ENCODE measurements around the gene REEP1. TPM values are rescaled to one million over a fixed set of nuclear protein-coding genes. Genes with fewer than 3 reads are reported as not detected.

Gene REEP1
- total RNA-seq, 1 donor from 2014 or later = 6.4 TPM

DNA sequence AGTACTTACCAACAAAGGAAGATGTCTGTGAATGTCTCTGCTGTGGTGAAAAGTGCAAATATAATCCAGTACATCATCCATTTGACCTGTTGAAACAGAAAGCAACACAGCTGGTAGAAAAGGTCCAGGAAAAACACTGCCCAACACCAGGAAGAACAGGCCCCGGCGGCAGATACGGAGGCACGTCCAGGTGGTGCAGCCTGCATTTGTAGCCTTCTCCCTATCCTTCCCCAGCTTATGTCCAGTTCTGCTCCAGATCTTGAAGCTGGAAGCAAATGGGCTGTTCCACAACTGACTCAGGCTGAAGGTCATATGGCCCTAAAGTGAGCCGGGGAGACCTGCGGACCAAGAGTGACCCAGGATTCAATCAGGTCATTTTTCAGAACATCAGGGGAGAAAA lies 73.5 kb downstream of the REEP1 start:
- Histone ChIP-seq H3K36me3 (peaks cover 0 to 3% of the 10 kb centered on the region in 2 donors), H3K4me3 (no peak overlapping the region), H3K4me1 (no peaks in the 10 kb centered on the region), H3K9me3 (no peaks in the 10 kb centered on the region), H3K27me3 (no peaks in the 10 kb centered on the region), H3K27ac (no peak overlapping the region)
- DNase-seq (ENCODE audit: low spot score in 2 of 2) = no peak
- intact Hi-C loops (cut with DNase I) = no loop called here
- TF ChIP-seq, protein P1, sequence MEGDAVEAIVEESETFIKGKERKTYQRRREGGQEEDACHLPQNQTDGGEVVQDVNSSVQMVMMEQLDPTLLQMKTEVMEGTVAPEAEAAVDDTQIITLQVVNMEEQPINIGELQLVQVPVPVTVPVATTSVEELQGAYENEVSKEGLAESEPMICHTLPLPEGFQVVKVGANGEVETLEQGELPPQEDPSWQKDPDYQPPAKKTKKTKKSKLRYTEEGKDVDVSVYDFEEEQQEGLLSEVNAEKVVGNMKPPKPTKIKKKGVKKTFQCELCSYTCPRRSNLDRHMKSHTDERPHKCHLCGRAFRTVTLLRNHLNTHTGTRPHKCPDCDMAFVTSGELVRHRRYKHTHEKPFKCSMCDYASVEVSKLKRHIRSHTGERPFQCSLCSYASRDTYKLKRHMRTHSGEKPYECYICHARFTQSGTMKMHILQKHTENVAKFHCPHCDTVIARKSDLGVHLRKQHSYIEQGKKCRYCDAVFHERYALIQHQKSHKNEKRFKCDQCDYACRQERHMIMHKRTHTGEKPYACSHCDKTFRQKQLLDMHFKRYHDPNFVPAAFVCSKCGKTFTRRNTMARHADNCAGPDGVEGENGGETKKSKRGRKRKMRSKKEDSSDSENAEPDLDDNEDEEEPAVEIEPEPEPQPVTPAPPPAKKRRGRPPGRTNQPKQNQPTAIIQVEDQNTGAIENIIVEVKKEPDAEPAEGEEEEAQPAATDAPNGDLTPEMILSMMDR (IDR thresholded peaks at IDR 0.05) = no peak

DNA sequence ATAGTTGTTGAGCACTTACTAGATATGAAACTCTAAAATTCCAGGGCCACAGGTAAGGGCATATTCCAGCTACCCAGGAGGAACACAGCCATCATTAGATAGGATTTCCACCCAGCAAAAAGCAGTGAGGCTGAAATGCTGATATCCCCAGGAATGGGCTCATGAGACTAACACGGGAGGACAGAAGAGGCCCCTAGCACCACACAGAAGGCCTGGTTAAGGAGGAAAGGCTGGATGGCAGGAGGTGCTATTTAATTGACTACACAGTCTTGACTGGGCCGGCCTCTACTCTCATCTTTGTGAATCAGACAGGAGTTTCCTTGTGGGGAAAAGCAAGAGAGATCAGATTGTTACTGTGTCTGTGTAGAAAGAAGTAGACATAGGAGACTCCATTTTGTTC lies 76.4 kb downstream of the REEP1 start:
- no peak overlapping the region for H3K27ac ChIP-seq

DNA sequence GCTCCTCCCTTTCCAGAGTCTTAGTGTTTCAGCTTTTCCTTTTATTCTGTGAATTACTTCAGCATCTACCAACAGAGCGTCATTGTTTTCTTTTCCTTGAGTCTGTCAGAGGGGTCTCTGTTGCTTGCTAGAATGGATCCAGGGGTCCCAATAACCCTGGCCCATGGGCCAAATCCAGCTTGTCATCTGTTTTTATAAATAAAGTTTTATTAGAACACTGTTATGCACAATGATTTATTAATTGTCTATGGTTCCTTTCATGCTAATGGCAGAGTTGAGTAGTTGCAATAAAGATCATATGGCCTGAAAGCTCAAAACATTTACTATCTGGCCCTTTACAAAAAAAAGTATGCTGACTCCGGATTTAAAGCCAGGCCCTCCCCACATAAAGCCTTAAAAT lies 79.3 kb downstream of the REEP1 start:
- H3K27me3 ChIP-seq = no peaks in the 10 kb centered on the region
- H3K4me3 ChIP-seq = no peak overlapping the region
- H3K27ac ChIP-seq = no peak overlapping the region
- TF ChIP-seq, protein P1 (IDR thresholded peaks at IDR 0.05) = no peak
- no peak for DNase-seq (ENCODE audit: low spot score in 2 of 2)
- H3K36me3 ChIP-seq = peaks cover 0 to 3% of the 10 kb centered on the region in 2 donors
- peaks cover 4 to 11% of the 10 kb centered on the region in 2 donors for H3K4me1 ChIP-seq
- intact Hi-C loops (cut with DNase I) = no loop called here
- H3K9me3 ChIP-seq = no peaks in the 10 kb centered on the region

More for the DNA sequence above, 76.4 kb downstream of the REEP1 start:
- no peaks in the 10 kb centered on the region for H3K27me3 ChIP-seq
- no peaks in the 10 kb centered on the region for H3K4me1 ChIP-seq
- DNase-seq (ENCODE audit: low spot score in 2 of 2) = no peak
- H3K36me3 ChIP-seq = peaks cover 0 to 3% of the 10 kb centered on the region in 2 donors
- intact Hi-C loops (cut with DNase I) = no loop called here
- no peak overlapping the region for H3K4me3 ChIP-seq
- H3K9me3 ChIP-seq = no peaks in the 10 kb centered on the region
- TF ChIP-seq, protein P1 (IDR thresholded peaks at IDR 0.05) = no peak

DNA sequence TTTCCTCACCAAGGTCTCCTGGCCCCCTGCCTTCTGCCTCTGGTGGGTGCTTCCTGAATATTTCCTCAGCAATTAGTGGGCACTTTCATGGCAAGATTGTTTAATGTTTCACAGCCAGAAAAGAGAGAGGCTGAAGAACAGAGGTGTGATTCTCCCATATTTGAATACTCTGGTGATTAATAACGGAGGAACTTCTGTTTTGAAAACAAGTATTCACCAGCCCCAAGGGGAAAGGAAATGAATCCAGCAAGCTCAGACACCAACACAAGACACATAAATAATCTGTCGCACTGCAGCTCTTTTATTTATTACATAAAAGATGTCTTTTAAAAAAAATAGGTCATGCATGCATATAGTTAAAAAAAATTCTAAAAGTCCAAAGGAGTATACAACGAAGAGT lies 80.4 kb downstream of the REEP1 start:
- TF ChIP-seq, protein P1 (IDR thresholded peaks at IDR 0.05) = no peak
- no peak overlapping the region for H3K27ac ChIP-seq
- H3K9me3 ChIP-seq = no peaks in the 10 kb centered on the region
- no peaks in the 10 kb centered on the region for H3K36me3 ChIP-seq
- H3K4me3 ChIP-seq = no peak overlapping the region
- no peaks in the 10 kb centered on the region for H3K27me3 ChIP-seq
- peaks cover 4 to 11% of the 10 kb centered on the region in 2 donors for H3K4me1 ChIP-seq
- intact Hi-C loops (cut with DNase I) = no loop called here
- no peak for DNase-seq (ENCODE audit: low spot score in 2 of 2)

DNA sequence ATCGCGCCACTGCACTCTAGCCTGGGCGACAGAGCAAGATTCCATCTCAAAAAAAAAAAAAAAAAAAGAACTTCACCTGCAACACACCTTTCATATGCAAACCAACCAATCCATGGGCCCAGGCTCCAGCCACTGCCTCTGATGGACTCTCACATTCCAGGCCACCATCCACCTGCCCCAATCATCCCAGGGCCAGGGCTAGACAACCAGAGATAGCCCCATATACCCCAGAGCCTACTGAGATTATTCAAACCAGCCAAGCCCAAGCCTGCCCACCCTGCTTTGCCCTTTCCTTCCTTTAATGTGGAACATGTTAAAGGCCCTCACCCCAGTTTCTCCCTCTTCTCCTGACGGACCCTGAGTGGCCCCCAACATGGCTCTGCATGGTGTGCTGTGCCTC lies 81.1 kb downstream of the REEP1 start:
- H3K4me3 ChIP-seq = no peak overlapping the region
- TF ChIP-seq, protein P1 (IDR thresholded peaks at IDR 0.05) = no peak
- no peaks in the 10 kb centered on the region for H3K9me3 ChIP-seq
- no peak for DNase-seq (ENCODE audit: low spot score in 2 of 2)
- intact Hi-C loops (cut with DNase I) = no loop called here
- H3K27me3 ChIP-seq = no peaks in the 10 kb centered on the region
- no peaks in the 10 kb centered on the region for H3K36me3 ChIP-seq
- peaks cover 4 to 11% of the 10 kb centered on the region in 2 donors for H3K4me1 ChIP-seq
- H3K27ac ChIP-seq = no peak overlapping the region
